ENCODE data around the gene GXYLT2.

GXYLT2 gene

GRCh38 chr3:72887705-72888545 is at the start of gene GXYLT2:
GXYLT2 (plus strand) TSS chr3:72888046; CDS start chr3:72888234, 188 bp downstream.
- no peak for DNase-seq (ENCODE audit: low spot score)

- DNase-seq (ENCODE audit: low spot score) = no peak
Observed at GRCh38 chr3:72839057-72839456, 48.8 kb upstream of the GXYLT2 start.

- no peak for DNase-seq (ENCODE audit: low spot score)
Observed at GRCh38 chr3:72844436-72844993, 43.3 kb upstream of the GXYLT2 start.

GRCh38 chr3:72846166-72846565 is 41.7 kb upstream of the GXYLT2 start:
- DNase-seq (ENCODE audit: low spot score) = no peak

- DNase-seq (ENCODE audit: low spot score) = no peak
Observed at GRCh38 chr3:72847282-72847681, 40.6 kb upstream of the GXYLT2 start.

- peak; percentile 97 for DNase-seq (ENCODE audit: low spot score)
Observed at GRCh38 chr3:72847751-72848702, 39.8 kb upstream of the GXYLT2 start, which contains the start of gene SHQ1. SHQ1 (minus strand) TSS chr3:72848445; CDS start chr3:72848340, 105 bp downstream.

- DNase-seq (ENCODE audit: low spot score) = no peak
Observed at GRCh38 chr3:72848703-72849081, 39.2 kb upstream of the GXYLT2 start.

GRCh38 chr3:72855001-72855400 is 32.8 kb upstream of the GXYLT2 start:
- DNase-seq (ENCODE audit: low spot score) = no peak

- no peak for DNase-seq (ENCODE audit: low spot score)
Observed at GRCh38 chr3:72860053-72860452, 27.8 kb upstream of the GXYLT2 start.

- no peak for DNase-seq (ENCODE audit: low spot score)
Observed at GRCh38 chr3:72860846-72861245, 27.0 kb upstream of the GXYLT2 start.

GRCh38 chr3:72862314-72863090 is 25.3 kb upstream of the GXYLT2 start:
- DNase-seq (ENCODE audit: low spot score) = no peak

- no peak for DNase-seq (ENCODE audit: low spot score)
Observed at GRCh38 chr3:72872183-72872582, 15.7 kb upstream of the GXYLT2 start.

- no peak for DNase-seq (ENCODE audit: low spot score)
Observed at GRCh38 chr3:72887343-72887704, 522 bp upstream of the GXYLT2 start.

GRCh38 chr3:72888546-72889309 is 882 bp downstream of the GXYLT2 start:
- no peak for DNase-seq (ENCODE audit: low spot score)

- DNase-seq (ENCODE audit: low spot score) = no peak
Observed at GRCh38 chr3:72889310-72890165, 1.7 kb downstream of the GXYLT2 start.

- no peak for DNase-seq (ENCODE audit: low spot score)
Observed at GRCh38 chr3:72890166-72890925, 2.5 kb downstream of the GXYLT2 start.

- DNase-seq (ENCODE audit: low spot score) = no peak
Observed at GRCh38 chr3:72891053-72891855, 3.4 kb downstream of the GXYLT2 start.

GRCh38 chr3:72892081-72892775 is 4.4 kb downstream of the GXYLT2 start:
- DNase-seq (ENCODE audit: low spot score) = no peak

Data from hematopoietic multipotent progenitor cell treated with erythropoietin and hydrocortisone succinate and interleukin-3 and kit ligand, for 15 days (in vitro differentiated cells).